Measurements from ENCODE around the gene BCAS1. TPM values are rescaled to one million over a fixed set of nuclear protein-coding genes. Genes with fewer than 3 reads are reported as not detected.

The BCAS1 gene
- total and polyA plus RNA-seq, 2 donors (not counting 1 experiment from before 2014, with no cell fraction given): 0.97 to 1.1 TPM

DNA sequence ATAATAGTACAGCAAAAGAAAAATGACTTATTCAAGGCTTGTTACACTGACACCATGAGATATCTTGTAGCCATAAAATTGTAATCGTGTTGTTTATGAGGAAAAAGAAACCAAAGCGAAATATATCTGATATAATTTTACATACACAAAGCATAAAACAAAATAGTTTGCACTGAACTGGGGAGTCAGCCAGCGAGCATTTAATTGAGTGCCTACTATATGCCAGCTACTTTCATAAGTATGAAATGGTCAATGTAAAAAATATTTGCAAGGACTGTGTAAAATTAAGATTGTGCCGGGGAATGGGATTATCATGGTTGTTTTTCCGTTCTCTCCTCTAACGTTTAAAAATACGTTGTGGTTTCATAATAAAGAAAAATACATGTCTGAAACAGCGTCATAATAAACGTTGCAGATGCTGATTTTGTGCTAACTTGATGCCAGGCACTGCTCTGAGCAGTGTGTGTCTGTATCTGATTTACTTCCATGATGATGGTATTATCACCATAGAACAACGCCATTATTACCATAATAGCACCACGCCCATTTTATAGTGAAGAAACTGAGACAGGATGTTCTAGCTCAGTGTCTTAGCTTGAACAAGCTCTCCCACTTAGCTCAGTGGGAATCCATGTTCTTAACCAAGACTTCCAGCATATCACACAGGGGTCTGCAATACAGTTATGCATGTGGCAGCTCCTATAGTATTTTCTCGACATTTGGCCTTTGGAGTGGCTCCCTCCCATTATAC, 144.6 kb downstream of the BCAS1 start:
- no peak for DNase-seq
- H3K27ac Mint-ChIP-seq: peak overlapping the region; percentile 98
- CTCF ChIA-PET: interaction anchor here (0.7 to 22.3 kb wide), 10 partner anchors 4 to 349 kb away, joined by 3 to 593 read pairs (median 4); no protein-coding TSS in a partner anchor
- 100% methylated on average over 1 of the region's 12 CpGs for WGBS (ENCODE audit: insufficient coverage)
- intact Hi-C loops (cut with micrococcal nuclease): loop anchor here (1.0 to 2.0 kb wide), 5 partner anchors 9 to 332 kb away; no protein-coding TSS in a partner anchor
- H3K27me3 Mint-ChIP-seq: no peaks in the 10 kb centered on the region
- peaks cover 81% of the 10 kb centered on the region for H3K4me1 Mint-ChIP-seq
- POLR2A ChIA-PET: interaction anchor here (0.6 to 3.1 kb wide), 5 partner anchors 10 to 334 kb away, joined by 3 to 16 read pairs (median 7); no protein-coding TSS in a partner anchor
- H2AFZ ChIP-seq (ENCODE audit: insufficient read depth, low read depth, low read length, poor library complexity, severe bottlenecking): no peak overlapping the region
- H3K36me3 ChIP-seq (replicated peaks in 1 of 2; ENCODE audit: control extremely low read depth in 1 of 2, control insufficient read depth in 1 of 2, extremely low read depth in 1 of 2, insufficient read depth in 2 of 2, low read length in 1 of 2): no peaks in the 10 kb centered on the region
- no peaks in the 10 kb centered on the region for H3K9me3 Mint-ChIP-seq (ENCODE audit: insufficient read depth)
- peak overlapping the region; percentile 68 for H3K4me2 ChIP-seq (replicated peaks; ENCODE audit: low read depth, low read length, poor library complexity, severe bottlenecking)
- peak overlapping the region; percentile 75 to 83 for H3K27ac ChIP-seq (ENCODE audit: low read length in 2 of 2)
- peak overlapping the region in 3 of 5 experiments; percentile 3 to 13 (median 10) for H3K4me3 ChIP-seq (ENCODE audit: control extremely low read depth in 1 of 5, extremely low read depth in 1 of 5, insufficient read depth in 1 of 5, low read depth in 2 of 5, low read length in 4 of 5)
- peak; percentile 11 for ATAC-seq (ENCODE audit: low read depth)
- TF ChIP-seq, protein P1, sequence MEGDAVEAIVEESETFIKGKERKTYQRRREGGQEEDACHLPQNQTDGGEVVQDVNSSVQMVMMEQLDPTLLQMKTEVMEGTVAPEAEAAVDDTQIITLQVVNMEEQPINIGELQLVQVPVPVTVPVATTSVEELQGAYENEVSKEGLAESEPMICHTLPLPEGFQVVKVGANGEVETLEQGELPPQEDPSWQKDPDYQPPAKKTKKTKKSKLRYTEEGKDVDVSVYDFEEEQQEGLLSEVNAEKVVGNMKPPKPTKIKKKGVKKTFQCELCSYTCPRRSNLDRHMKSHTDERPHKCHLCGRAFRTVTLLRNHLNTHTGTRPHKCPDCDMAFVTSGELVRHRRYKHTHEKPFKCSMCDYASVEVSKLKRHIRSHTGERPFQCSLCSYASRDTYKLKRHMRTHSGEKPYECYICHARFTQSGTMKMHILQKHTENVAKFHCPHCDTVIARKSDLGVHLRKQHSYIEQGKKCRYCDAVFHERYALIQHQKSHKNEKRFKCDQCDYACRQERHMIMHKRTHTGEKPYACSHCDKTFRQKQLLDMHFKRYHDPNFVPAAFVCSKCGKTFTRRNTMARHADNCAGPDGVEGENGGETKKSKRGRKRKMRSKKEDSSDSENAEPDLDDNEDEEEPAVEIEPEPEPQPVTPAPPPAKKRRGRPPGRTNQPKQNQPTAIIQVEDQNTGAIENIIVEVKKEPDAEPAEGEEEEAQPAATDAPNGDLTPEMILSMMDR (IDR thresholded peaks at IDR 0.05): no peak
- no peak for TF ChIP-seq EZH2 (IDR thresholded peaks at IDR 0.05; ENCODE audit: borderline replicate concordance, insufficient read depth, low read depth, low read length, poor library complexity, severe bottlenecking)
- no peaks in the 10 kb centered on the region for H3K27me3 ChIP-seq (replicated peaks in 1 of 4; ENCODE audit: control extremely low read depth in 1 of 4, control insufficient read depth in 3 of 4, insufficient read depth in 4 of 4, low read length in 3 of 4)
- no peaks in the 10 kb centered on the region for H3K79me2 ChIP-seq (ENCODE audit: control insufficient read depth, insufficient read depth, low read length)
- H3K9ac ChIP-seq (ENCODE audit: low read length): peak overlapping the region; percentile 25
- peaks cover 77% of the 10 kb centered on the region in 2 donors for H3K4me1 ChIP-seq (ENCODE audit: control insufficient read depth in 2 of 2, insufficient read depth in 2 of 2, low read length in 2 of 2)
- H4K20me1 ChIP-seq (ENCODE audit: control insufficient read depth, insufficient read depth, low read length, poor library complexity, severe bottlenecking): no peaks in the 10 kb centered on the region
- peak overlapping the region; percentile 88 for H3K4me3 Mint-ChIP-seq
- H3K9me3 ChIP-seq (ENCODE audit: control extremely low read depth in 1 of 3, control insufficient read depth in 2 of 3, insufficient read depth in 1 of 3, low read length in 2 of 3): no peaks in the 10 kb centered on the region

Measured in B cell (primary cell).